ENCODE data around the gene MCF2L. TPM values are rescaled to one million over a fixed set of nuclear protein-coding genes. Genes with fewer than 3 reads are reported as not detected.
A peak's percentile ranks its signal among the peaks of the same experiment; 100 is the strongest.

MCF2L gene
- total RNA-seq, 1 donor from 2014 or later, result 83.0 TPM

DNA sequence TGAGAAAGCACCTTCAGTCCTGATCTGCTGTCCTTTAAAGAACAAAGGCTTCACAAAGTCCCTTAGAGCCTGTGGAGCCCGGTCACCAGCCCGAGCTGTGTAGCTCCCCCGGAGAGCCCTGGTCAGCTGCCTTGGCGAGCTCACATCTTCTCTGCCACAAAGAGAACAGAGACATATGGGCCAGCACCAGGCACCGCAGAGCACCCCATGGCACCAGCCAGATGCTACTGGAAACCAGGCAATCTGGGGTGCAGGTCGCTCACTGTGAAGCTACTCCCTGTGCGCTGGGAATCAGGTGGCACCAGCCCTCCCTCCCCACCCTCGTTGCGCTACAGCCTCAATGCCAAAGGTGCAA, 92.2 kb downstream of the MCF2L start:
- Mint-ChIP-seq H3K27me3 (ENCODE audit: unreplicated experiment) (no peaks in the 10 kb centered on the region), H3K27ac (ENCODE audit: unreplicated experiment) (no peak overlapping the region), H3K9me3 (ENCODE audit: unreplicated experiment) (peaks cover 2% of the 10 kb centered on the region), H3K4me3 (ENCODE audit: unreplicated experiment) (no peak overlapping the region), H3K36me3 (ENCODE audit: unreplicated experiment) (no peaks in the 10 kb centered on the region), H3K4me1 (ENCODE audit: low read depth, unreplicated experiment) (peaks cover 10% of the 10 kb centered on the region)
- TF ChIP-seq, protein P1, sequence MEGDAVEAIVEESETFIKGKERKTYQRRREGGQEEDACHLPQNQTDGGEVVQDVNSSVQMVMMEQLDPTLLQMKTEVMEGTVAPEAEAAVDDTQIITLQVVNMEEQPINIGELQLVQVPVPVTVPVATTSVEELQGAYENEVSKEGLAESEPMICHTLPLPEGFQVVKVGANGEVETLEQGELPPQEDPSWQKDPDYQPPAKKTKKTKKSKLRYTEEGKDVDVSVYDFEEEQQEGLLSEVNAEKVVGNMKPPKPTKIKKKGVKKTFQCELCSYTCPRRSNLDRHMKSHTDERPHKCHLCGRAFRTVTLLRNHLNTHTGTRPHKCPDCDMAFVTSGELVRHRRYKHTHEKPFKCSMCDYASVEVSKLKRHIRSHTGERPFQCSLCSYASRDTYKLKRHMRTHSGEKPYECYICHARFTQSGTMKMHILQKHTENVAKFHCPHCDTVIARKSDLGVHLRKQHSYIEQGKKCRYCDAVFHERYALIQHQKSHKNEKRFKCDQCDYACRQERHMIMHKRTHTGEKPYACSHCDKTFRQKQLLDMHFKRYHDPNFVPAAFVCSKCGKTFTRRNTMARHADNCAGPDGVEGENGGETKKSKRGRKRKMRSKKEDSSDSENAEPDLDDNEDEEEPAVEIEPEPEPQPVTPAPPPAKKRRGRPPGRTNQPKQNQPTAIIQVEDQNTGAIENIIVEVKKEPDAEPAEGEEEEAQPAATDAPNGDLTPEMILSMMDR (IDR thresholded peaks at IDR 0.05; ENCODE audit: partially characterized antibody, unreplicated experiment), result no peak
- DNase-seq, result peak; percentile 26

DNA sequence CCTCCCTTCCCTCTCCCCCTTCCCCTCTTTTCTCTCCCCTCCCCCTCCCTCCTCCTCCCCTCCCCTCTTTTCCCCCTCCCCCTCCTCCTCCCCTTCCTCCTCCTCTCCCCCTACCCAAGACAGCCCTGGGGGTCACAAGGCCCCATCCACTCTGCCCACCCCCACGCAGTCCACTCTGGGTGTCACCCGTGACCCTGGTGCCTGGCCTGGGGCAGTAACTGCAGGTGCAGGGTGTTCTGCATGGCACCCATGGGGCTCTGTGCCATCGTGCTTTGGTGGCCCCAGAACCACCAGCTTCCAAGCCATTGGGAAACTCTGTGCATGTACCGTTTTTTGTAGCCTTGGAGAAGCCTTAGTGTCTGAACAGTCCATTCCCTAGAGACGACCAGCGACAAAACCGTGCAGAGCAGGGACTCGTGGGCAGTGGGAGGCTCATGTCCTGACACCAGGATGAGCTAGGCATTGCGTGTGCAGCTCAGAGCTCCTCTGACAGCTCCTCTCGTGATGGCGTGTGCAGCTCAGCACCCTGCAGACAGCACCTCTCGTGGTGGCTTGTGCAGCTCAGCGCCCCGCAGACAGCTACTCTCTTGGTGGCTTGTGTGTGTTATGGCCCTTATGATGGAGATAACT, 92.9 kb downstream of the MCF2L start:
- peak; percentile 12 for DNase-seq
- Mint-ChIP-seq H3K36me3 (ENCODE audit: unreplicated experiment) (no peaks in the 10 kb centered on the region), H3K9me3 (ENCODE audit: unreplicated experiment) (peaks cover 4% of the 10 kb centered on the region), H3K27me3 (ENCODE audit: unreplicated experiment) (peaks cover under 1% of the 10 kb centered on the region), H3K4me1 (ENCODE audit: low read depth, unreplicated experiment) (peaks cover 10% of the 10 kb centered on the region), H3K27ac (ENCODE audit: unreplicated experiment) (no peak overlapping the region), H3K4me3 (ENCODE audit: unreplicated experiment) (no peak overlapping the region)
- TF ChIP-seq, protein P1 (IDR thresholded peaks at IDR 0.05; ENCODE audit: partially characterized antibody, unreplicated experiment), result no peak

DNA sequence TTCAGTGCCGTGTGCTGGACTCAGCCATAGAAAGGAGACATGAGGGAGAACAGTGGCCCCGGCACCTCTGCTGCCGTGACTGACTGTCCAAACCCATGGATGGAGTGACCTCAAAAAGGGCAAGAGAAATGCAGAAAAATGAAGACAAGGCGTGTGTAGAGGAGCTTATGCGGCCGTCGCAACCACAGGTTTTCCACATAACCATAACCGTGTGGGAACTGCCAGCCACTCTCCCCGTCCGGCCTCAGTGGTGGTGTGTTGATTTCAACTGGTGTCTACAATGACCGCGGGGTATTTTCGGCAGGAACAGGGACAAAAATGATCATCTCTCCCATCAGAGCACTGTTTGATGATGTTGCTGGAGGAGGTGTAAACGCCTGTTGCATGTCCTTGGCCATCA, 93.7 kb downstream of the MCF2L start:
- no peaks in the 10 kb centered on the region for H3K36me3 Mint-ChIP-seq (ENCODE audit: unreplicated experiment)
- H3K27me3 Mint-ChIP-seq (ENCODE audit: unreplicated experiment), result peaks cover 2% of the 10 kb centered on the region
- H3K27ac Mint-ChIP-seq (ENCODE audit: unreplicated experiment), result no peak overlapping the region
- DNase-seq, result no peak
- H3K4me1 Mint-ChIP-seq (ENCODE audit: low read depth, unreplicated experiment), result peaks cover 10% of the 10 kb centered on the region
- TF ChIP-seq, protein P1 (IDR thresholded peaks at IDR 0.05; ENCODE audit: partially characterized antibody, unreplicated experiment), result no peak
- peaks cover 4% of the 10 kb centered on the region for H3K9me3 Mint-ChIP-seq (ENCODE audit: unreplicated experiment)
- no peak overlapping the region for H3K4me3 Mint-ChIP-seq (ENCODE audit: unreplicated experiment)

DNA sequence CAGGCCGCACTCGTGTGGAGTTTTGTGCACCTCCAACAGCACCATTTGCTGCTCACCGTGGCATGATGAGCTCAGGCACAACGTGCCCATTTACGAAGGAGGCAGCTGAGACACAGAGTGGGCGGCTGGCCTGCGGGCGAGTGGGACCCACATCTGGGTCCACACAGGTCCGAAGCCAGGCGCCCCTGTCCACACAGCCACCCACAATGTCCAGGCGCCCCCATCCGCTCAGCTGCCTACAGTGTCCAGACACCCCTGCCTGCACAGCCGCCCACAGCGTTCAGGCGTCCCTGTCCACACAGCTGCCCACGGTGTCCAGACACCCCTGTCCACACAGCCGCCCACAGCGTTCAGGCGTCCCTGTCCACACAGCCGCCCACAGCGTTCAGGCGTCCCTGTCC, 94.1 kb downstream of the MCF2L start:
- peaks cover 4% of the 10 kb centered on the region for H3K9me3 Mint-ChIP-seq (ENCODE audit: unreplicated experiment)
- DNase-seq, result peak; percentile 12
- no peak overlapping the region for H3K27ac Mint-ChIP-seq (ENCODE audit: unreplicated experiment)
- H3K27me3 Mint-ChIP-seq (ENCODE audit: unreplicated experiment), result peaks cover 2% of the 10 kb centered on the region
- H3K4me3 Mint-ChIP-seq (ENCODE audit: unreplicated experiment), result no peak overlapping the region
- peaks cover 10% of the 10 kb centered on the region for H3K4me1 Mint-ChIP-seq (ENCODE audit: low read depth, unreplicated experiment)
- TF ChIP-seq, protein P1 (IDR thresholded peaks at IDR 0.05; ENCODE audit: partially characterized antibody, unreplicated experiment), result no peak
- H3K36me3 Mint-ChIP-seq (ENCODE audit: unreplicated experiment), result no peaks in the 10 kb centered on the region

DNA sequence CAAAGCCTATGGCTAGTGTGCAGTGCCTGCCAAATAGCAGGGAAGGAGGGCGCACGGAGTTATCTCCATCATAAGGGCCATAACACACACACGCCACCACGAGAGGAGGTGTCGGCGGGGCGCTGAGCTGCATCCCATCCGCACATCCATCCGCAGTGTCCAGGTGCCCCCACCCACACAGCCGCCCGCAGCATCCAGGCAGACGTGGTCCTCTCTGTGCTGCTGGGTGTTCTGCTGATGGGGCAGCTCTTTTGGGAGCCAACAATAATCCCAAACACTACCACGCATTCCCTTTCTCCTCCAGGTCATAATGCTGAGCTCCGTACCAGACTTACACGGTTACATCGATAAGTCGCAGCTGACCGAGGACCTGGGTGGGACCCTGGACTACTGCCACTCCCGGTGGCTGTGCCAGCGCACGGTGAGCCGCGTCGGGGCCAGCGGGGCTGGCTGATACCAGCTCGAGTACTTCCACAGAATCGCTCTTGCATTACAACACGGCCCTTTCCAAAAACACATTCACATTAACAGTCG, 95.1 kb downstream of the MCF2L start:
- TF ChIP-seq, protein P1 (IDR thresholded peaks at IDR 0.05; ENCODE audit: partially characterized antibody, unreplicated experiment), result no peak
- peaks cover 2% of the 10 kb centered on the region for H3K27me3 Mint-ChIP-seq (ENCODE audit: unreplicated experiment)
- no peak overlapping the region for H3K27ac Mint-ChIP-seq (ENCODE audit: unreplicated experiment)
- DNase-seq, result peak; percentile 14
- H3K9me3 Mint-ChIP-seq (ENCODE audit: unreplicated experiment), result peaks cover 4% of the 10 kb centered on the region
- H3K4me1 Mint-ChIP-seq (ENCODE audit: low read depth, unreplicated experiment), result peaks cover 10% of the 10 kb centered on the region
- no peaks in the 10 kb centered on the region for H3K36me3 Mint-ChIP-seq (ENCODE audit: unreplicated experiment)
- no peak overlapping the region for H3K4me3 Mint-ChIP-seq (ENCODE audit: unreplicated experiment)
